GM23248 (cell line): ENCODE results near the gene CDH4. TPM values are rescaled to one million over a fixed set of nuclear protein-coding genes. Genes with fewer than 3 reads are reported as not detected.

Experiments used
- DNase-seq: peaks from one replicate; pipeline ENCODE4 v3.0.0-alpha.2; 2015
- H2AFZ ChIP-seq: fragments of 200-600 bp; sonication (generic); 2 replicates; pipeline ENCODE4 v1.6.1; 2016; ENCODE audit warnings: antibody characterized with exemption
- H3F3A ChIP-seq: fragments of 200-600 bp; sonication (generic); 2 replicates; pipeline ENCODE4 v1.6.1; 2016; ENCODE audit warnings: mild to moderate bottlenecking, antibody characterized with exemption, mixed run types; ENCODE audit not compliant: insufficient read depth
- H3K27ac ChIP-seq: fragments of 200-600 bp; sonication (generic); 2 replicates; pipeline ENCODE4 v1.5.1; 2016; ENCODE audit warnings: mild to moderate bottlenecking
- H3K27me3 ChIP-seq: fragments of 200-600 bp; sonication (generic); replicated peaks from 2 replicates; pipeline ENCODE4 v1.6.1; 2016; ENCODE audit warnings: mild to moderate bottlenecking; ENCODE audit not compliant: insufficient read depth
- H3K36me3 ChIP-seq: fragments of 200-600 bp; sonication (generic); 2 replicates; pipeline ENCODE4 v1.6.1; 2016; ENCODE audit warnings: low read depth, mild to moderate bottlenecking
- H3K4me1 ChIP-seq: fragments of 200-600 bp; sonication (generic); 2 replicates; pipeline ENCODE4 v1.6.1; 2016; ENCODE audit warnings: mild to moderate bottlenecking; ENCODE audit not compliant: insufficient read depth
- H3K4me2 ChIP-seq: fragments of 200-600 bp; sonication (generic); one replicate; pipeline ENCODE4 v1.6.1; 2016; ENCODE audit warnings: mild to moderate bottlenecking; ENCODE audit not compliant: unreplicated experiment
- H3K4me3 ChIP-seq: fragments of 200-600 bp; sonication (generic); 2 replicates; pipeline ENCODE4 v1.5.1; 2016; ENCODE audit warnings: mild to moderate bottlenecking
- H3K79me2 ChIP-seq: fragments of 200-600 bp; sonication (generic); 2 replicates; pipeline ENCODE4 v1.6.1; 2016; ENCODE audit warnings: mild to moderate bottlenecking; ENCODE audit not compliant: insufficient read depth
- H3K9ac ChIP-seq: fragments of 200-600 bp; sonication (generic); 2 replicates; pipeline ENCODE4 v1.6.1; 2016; ENCODE audit warnings: mild to moderate bottlenecking
- H3K9me2 ChIP-seq: fragments of 200-600 bp; sonication (generic); 2 replicates; pipeline ENCODE4 v1.6.1; 2016; ENCODE audit warnings: mixed run types, mild to moderate bottlenecking, moderate library complexity; ENCODE audit not compliant: insufficient read depth
- H3K9me3 ChIP-seq: fragments of 200-600 bp; sonication (generic); one replicate; pipeline ENCODE4 v1.6.1; 2017; ENCODE audit warnings: low read depth
- H4K20me1 ChIP-seq: fragments of 200-600 bp; sonication (generic); 2 replicates; pipeline ENCODE4 v1.6.0; 2016; ENCODE audit not compliant: insufficient read depth
- EZH2 ChIP-seq: fragments of 200-600 bp; sonication (generic); IDR thresholded peaks from 2 replicates; pipeline ENCODE4 v1.6.1; 2018; ENCODE audit warnings: antibody characterized with exemption, mild to moderate bottlenecking; ENCODE audit not compliant: insufficient read depth, poor library complexity, severe bottlenecking
- EZH2phosphoT487 ChIP-seq: fragments of 200-600 bp; sonication (generic); IDR thresholded peaks from 2 replicates; pipeline ENCODE4 v1.6.1; 2018; ENCODE audit warnings: antibody characterized with exemption, moderate library complexity, mild to moderate bottlenecking, low read depth; ENCODE audit not compliant: insufficient read depth
- WGBS, 2 experiments: methylation state at CpG; one replicate each; pipeline ENCODE4 v1.1.6; 2015 to 2017; ENCODE audit warnings: low lambda C conversion rate in 2 of 2, low coverage in 1 of 2; ENCODE audit errors: missing lambda C conversion rate in 2 of 2; 5-methylcytosine and 5-hydroxymethylcytosine counted together
- in situ Hi-C: fragments of 300-500 bp; cut with MboI; formaldehyde crosslinking; loops from 2 replicates; pipeline ENCODE4 v1.15.0; 2020
- polyA plus RNA-seq: library from polyadenylated mRNA; unstranded; fragments of >200 nt; fragmentation: Nextera tagmentation; extraction: Ambion mirVana; gene quantifications from 2 replicates; pipeline ENCODE4 v1.2.1, GENCODE V29; 2016
- total RNA-seq: library from RNA; depleted of rRNA; stranded (reverse); fragments of >200 nt; shearing (Covaris generic); gene quantifications from 2 replicates; pipeline ENCODE4 v1.2.3, GENCODE V29; 2014

CDH4 gene
- total and polyA plus RNA-seq, 2 experiments from 2014 or later, result 1.1 to 3.9 TPM

DNA sequence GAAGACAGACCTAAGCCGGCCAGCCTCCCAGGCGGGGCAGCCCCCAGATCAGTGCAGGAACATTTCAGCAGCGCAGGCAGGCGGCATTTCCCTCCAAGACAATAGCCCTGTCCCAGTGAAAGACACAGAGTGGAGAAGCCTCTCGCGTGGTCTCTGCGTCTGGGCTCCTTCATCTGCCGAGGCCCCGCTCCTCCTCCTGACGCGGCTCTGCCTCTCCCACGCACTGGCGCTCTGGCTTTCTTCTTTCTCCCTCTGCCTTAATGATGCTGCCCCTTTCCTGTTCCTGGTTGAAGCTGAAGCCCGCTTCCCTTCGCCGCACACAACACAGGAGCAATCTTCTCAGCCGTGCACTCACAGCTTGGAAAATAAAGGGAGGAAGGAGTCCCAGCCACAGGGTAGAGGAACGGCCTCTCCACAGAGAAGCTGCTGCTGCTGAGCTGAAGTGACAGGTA, 347.5 kb downstream of the CDH4 start:
- Histone ChIP-seq H3K79me2 (no peaks in the 10 kb centered on the region), H3K27ac (no peak overlapping the region), H3K4me3 (no peak overlapping the region), H4K20me1 (no peaks in the 10 kb centered on the region), H3K4me1 (no peaks in the 10 kb centered on the region), H3K9me3 (no peaks in the 10 kb centered on the region), H3K4me2 (no peak overlapping the region), H2AFZ (no peak overlapping the region), H3K9ac (no peak overlapping the region), H3F3A (no peaks in the 10 kb centered on the region), H3K27me3 (no peaks in the 10 kb centered on the region), H3K36me3 (no peaks in the 10 kb centered on the region), H3K9me2 (no peaks in the 10 kb centered on the region)
- no peak for TF ChIP-seq EZH2phosphoT487
- no peak for TF ChIP-seq EZH2
- no peak for DNase-seq
- in situ Hi-C loops, result no loop called here
- 12 to 15% methylated on average over 17 to 18 of the region's 18 CpGs for WGBS, 2 experiments

DNA sequence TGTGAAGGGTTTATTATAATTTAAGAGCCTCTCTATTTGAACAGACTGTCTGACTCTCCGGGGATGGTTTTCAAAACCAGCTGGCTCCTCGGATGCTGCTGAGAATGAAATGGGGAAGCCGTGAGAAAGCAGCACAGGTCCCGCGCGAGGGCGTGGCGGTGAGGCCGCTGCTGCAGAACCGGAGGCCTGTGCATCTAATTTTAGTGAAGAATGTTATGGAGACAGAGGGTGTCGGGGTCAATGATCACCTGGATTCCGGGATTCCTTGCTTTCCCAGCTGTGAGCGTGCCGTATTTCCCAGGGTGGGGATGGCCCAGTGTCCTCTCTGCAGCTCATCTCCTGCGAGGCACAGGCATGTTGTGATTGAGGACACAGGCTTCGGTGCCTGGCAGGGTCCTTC, 348.0 kb downstream of the CDH4 start:
- in situ Hi-C loops, result no loop called here
- H3K9me3 ChIP-seq, result no peaks in the 10 kb centered on the region
- H3K4me2 ChIP-seq, result no peak overlapping the region
- no peaks in the 10 kb centered on the region for H4K20me1 ChIP-seq
- H3F3A ChIP-seq, result no peaks in the 10 kb centered on the region
- H3K9ac ChIP-seq, result no peak overlapping the region
- H3K36me3 ChIP-seq, result no peaks in the 10 kb centered on the region
- no peak overlapping the region for H3K4me3 ChIP-seq
- no peak for DNase-seq
- no peaks in the 10 kb centered on the region for H3K4me1 ChIP-seq
- no peaks in the 10 kb centered on the region for H3K9me2 ChIP-seq
- no peaks in the 10 kb centered on the region for H3K79me2 ChIP-seq
- H2AFZ ChIP-seq, result no peak overlapping the region
- no peaks in the 10 kb centered on the region for H3K27me3 ChIP-seq
- no peak overlapping the region for H3K27ac ChIP-seq
- no peak for TF ChIP-seq EZH2phosphoT487
- TF ChIP-seq EZH2, result no peak
- WGBS, 2 experiments, result 60% methylated on average over 16 of the region's 16 CpGs

GRCh38 chr20:61601361-61601760, 349.3 kb downstream of the CDH4 start:
- H3K4me3 ChIP-seq, result no peak overlapping the region
- no peaks in the 10 kb centered on the region for H3K79me2 ChIP-seq
- no peaks in the 10 kb centered on the region for H3K4me1 ChIP-seq
- no peaks in the 10 kb centered on the region for H3K27me3 ChIP-seq
- no peaks in the 10 kb centered on the region for H3F3A ChIP-seq
- H3K9ac ChIP-seq, result no peak overlapping the region
- no peaks in the 10 kb centered on the region for H3K9me2 ChIP-seq
- DNase-seq, result no peak
- H3K4me2 ChIP-seq, result no peak overlapping the region
- no peaks in the 10 kb centered on the region for H3K36me3 ChIP-seq
- 61 to 63% methylated on average over 11 to 12 of the region's 12 CpGs for WGBS, 2 experiments
- in situ Hi-C loops, result no loop called here
- no peak overlapping the region for H3K27ac ChIP-seq
- no peaks in the 10 kb centered on the region for H3K9me3 ChIP-seq
- H4K20me1 ChIP-seq, result no peaks in the 10 kb centered on the region
- TF ChIP-seq EZH2phosphoT487 (no peak), EZH2 (no peak)
- no peak overlapping the region for H2AFZ ChIP-seq

DNA sequence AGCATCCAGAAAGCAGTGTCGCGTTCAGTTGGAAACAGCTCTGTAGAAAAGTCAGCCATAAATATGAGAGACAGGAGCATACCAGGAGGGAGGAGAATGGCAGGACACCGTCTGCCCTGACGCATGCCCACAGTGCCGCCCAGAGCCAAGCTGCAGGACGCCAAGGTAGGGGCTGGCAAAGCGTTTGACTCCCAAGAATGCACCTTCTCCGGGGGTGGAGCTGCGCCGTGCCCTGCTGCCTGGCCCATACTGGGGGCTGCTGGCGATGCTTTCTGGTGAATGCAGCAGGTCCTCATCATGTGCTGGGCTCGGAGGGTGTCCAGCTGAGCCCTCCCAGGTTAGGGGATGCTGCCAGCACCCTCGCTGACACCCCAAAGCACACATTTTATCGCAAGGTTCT, 349.8 kb downstream of the CDH4 start:
- no peaks in the 10 kb centered on the region for H3K9me2 ChIP-seq
- H2AFZ ChIP-seq, result no peak overlapping the region
- H3K4me1 ChIP-seq, result no peaks in the 10 kb centered on the region
- in situ Hi-C loops, result no loop called here
- no peaks in the 10 kb centered on the region for H3F3A ChIP-seq
- no peak overlapping the region for H3K9ac ChIP-seq
- no peak overlapping the region for H3K4me2 ChIP-seq
- TF ChIP-seq EZH2, result no peak
- no peak for TF ChIP-seq EZH2phosphoT487
- no peaks in the 10 kb centered on the region for H3K79me2 ChIP-seq
- no peak overlapping the region for H3K27ac ChIP-seq
- DNase-seq, result no peak
- H4K20me1 ChIP-seq, result no peaks in the 10 kb centered on the region
- 60 to 62% methylated on average over 12 to 14 of the region's 14 CpGs for WGBS, 2 experiments
- H3K27me3 ChIP-seq, result no peaks in the 10 kb centered on the region
- no peaks in the 10 kb centered on the region for H3K9me3 ChIP-seq
- H3K4me3 ChIP-seq, result no peak overlapping the region
- no peaks in the 10 kb centered on the region for H3K36me3 ChIP-seq

DNA sequence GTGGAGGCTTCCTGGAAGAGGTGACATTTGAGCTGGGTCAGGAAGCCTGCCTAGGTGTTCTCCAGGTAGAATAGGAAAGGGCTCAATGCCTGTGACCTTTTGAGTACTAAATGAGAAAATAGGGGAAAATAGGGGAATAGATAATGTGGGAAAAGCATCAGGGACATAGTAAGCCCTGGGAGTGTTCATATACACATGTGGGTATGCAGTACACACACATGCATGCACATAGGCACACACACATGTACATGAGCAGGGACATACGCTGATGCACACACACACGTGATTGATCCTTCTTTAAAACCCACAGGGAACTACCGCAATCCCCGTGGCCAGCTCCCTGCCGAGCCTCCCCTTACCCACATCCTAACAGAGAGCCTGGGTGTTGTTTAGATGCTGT, 351.7 kb downstream of the CDH4 start:
- TF ChIP-seq EZH2, result no peak
- TF ChIP-seq EZH2phosphoT487, result no peak
- WGBS, 2 experiments, result 40 to 41% methylated on average over 5 of the region's 5 CpGs
- Histone ChIP-seq H3K4me1 (no peaks in the 10 kb centered on the region), H3K9me2 (no peaks in the 10 kb centered on the region), H3K4me2 (no peak overlapping the region), H4K20me1 (no peaks in the 10 kb centered on the region), H3K9me3 (no peaks in the 10 kb centered on the region), H3F3A (no peaks in the 10 kb centered on the region), H3K36me3 (no peaks in the 10 kb centered on the region), H3K27ac (no peak overlapping the region), H2AFZ (no peak overlapping the region), H3K9ac (no peak overlapping the region), H3K4me3 (no peak overlapping the region), H3K79me2 (no peaks in the 10 kb centered on the region), H3K27me3 (no peaks in the 10 kb centered on the region)
- DNase-seq, result no peak
- in situ Hi-C loops, result no loop called here
